DOHH2 (cell line): ENCODE results near the gene NCKIPSD.

Experiments used
- H3F3A ChIP-seq: fragments of 200-600 bp; sonication (generic), shearing (Covaris generic); 2 replicates; pipeline ENCODE4 v1.6.0; 2016; ENCODE audit warnings: antibody characterized with exemption, mild to moderate bottlenecking; ENCODE audit not compliant: control insufficient read depth, insufficient read depth
- H3K27ac ChIP-seq: fragments of 200-600 bp; sonication (generic); 2 replicates; pipeline ENCODE4 v1.5.1; 2014; ENCODE audit warnings: low read depth, mild to moderate bottlenecking, low read length, moderate library complexity
- H3K27me3 ChIP-seq: fragments of 200-600 bp; sonication (generic); 2 replicates; pipeline ENCODE4 v1.6.1; 2014; ENCODE audit warnings: mild to moderate bottlenecking, low read length, mixed read lengths; ENCODE audit not compliant: control insufficient read depth
- H3K36me3 ChIP-seq: fragments of 200-600 bp; sonication (generic); 2 replicates; pipeline ENCODE4 v1.6.1; 2014; ENCODE audit warnings: mild to moderate bottlenecking, low read length, moderate library complexity, mixed read lengths; ENCODE audit not compliant: control insufficient read depth
- H3K4me1 ChIP-seq: fragments of 200-600 bp; sonication (generic); 2 replicates; pipeline ENCODE4 v1.6.1; 2014; ENCODE audit warnings: mild to moderate bottlenecking, low read length, mixed read lengths; ENCODE audit not compliant: control insufficient read depth
- H3K4me2 ChIP-seq: fragments of 200-600 bp; sonication (generic); 2 replicates; pipeline ENCODE4 v1.6.0; 2014; ENCODE audit warnings: mild to moderate bottlenecking, low read length, moderate library complexity
- H3K4me3 ChIP-seq: fragments of 200-600 bp; sonication (generic); 2 replicates; pipeline ENCODE4 v1.5.1; 2014; ENCODE audit warnings: mild to moderate bottlenecking, low read length, mixed read lengths
- H3K79me2 ChIP-seq: fragments of 200-600 bp; sonication (generic); 2 replicates; pipeline ENCODE4 v1.6.1; 2014; ENCODE audit warnings: mild to moderate bottlenecking, low read length, mixed read lengths; ENCODE audit not compliant: control insufficient read depth
- H3K9me2 ChIP-seq: fragments of 200-600 bp; sonication (generic); replicated peaks from 2 replicates; pipeline ENCODE4 v1.6.1; 2014; ENCODE audit warnings: mild to moderate bottlenecking, low read length, mixed read lengths; ENCODE audit not compliant: control insufficient read depth
- H3K9me3 ChIP-seq: fragments of 200-600 bp; sonication (generic); 2 replicates; pipeline ENCODE4 v1.6.1; 2014; ENCODE audit warnings: antibody characterized with exemption, low read length, mixed read lengths; ENCODE audit not compliant: control insufficient read depth, insufficient read depth
- H4K20me1 ChIP-seq: fragments of 200-600 bp; sonication (generic); 2 replicates; pipeline ENCODE4 v1.6.0; 2014; ENCODE audit warnings: low read depth, mild to moderate bottlenecking, antibody characterized with exemption, low read length, moderate library complexity; ENCODE audit not compliant: control insufficient read depth, insufficient read depth
- CTCF ChIP-seq: fragments of 200-600 bp; sonication (generic); IDR thresholded peaks from one replicate; pipeline ENCODE4 v1.5.1; 2014; ENCODE audit warnings: antibody characterized with exemption, mild to moderate bottlenecking, low read depth, low read length; ENCODE audit not compliant: poor library complexity, severe bottlenecking
- EZH2phosphoT487 ChIP-seq: fragments of 200-600 bp; sonication (generic); IDR thresholded peaks from 2 replicates; pipeline ENCODE4 v1.6.1; 2017; ENCODE audit warnings: borderline replicate concordance, mild to moderate bottlenecking, antibody characterized with exemption, low read length, moderate library complexity, mixed read lengths

Gene NCKIPSD

GRCh38 chr3:48682786-48683185, 2.9 kb downstream of the NCKIPSD start:
- TF ChIP-seq EZH2phosphoT487 = no peak
- no peak for TF ChIP-seq CTCF
- Histone ChIP-seq H3K27ac (no peak overlapping the region), H3K9me2 (no peaks in the 10 kb centered on the region), H4K20me1 (no peaks in the 10 kb centered on the region), H3K79me2 (peaks cover 23% of the 10 kb centered on the region), H3K27me3 (no peaks in the 10 kb centered on the region), H3K9me3 (no peaks in the 10 kb centered on the region), H3K36me3 (peaks cover 63% of the 10 kb centered on the region), H3K4me1 (peaks cover 52% of the 10 kb centered on the region), H3K4me3 (no peak overlapping the region), H3K4me2 (no peak overlapping the region), H3F3A (peaks cover 9% of the 10 kb centered on the region)

GRCh38 chr3:48681974-48682610, 3.6 kb downstream of the NCKIPSD start:
- no peaks in the 10 kb centered on the region for H3K9me3 ChIP-seq
- peaks cover 5% of the 10 kb centered on the region for H3F3A ChIP-seq
- no peaks in the 10 kb centered on the region for H3K27me3 ChIP-seq
- H4K20me1 ChIP-seq = no peaks in the 10 kb centered on the region
- H3K36me3 ChIP-seq = peaks cover 60% of the 10 kb centered on the region
- peaks cover 45% of the 10 kb centered on the region for H3K4me1 ChIP-seq
- H3K27ac ChIP-seq = no peak overlapping the region
- TF ChIP-seq EZH2phosphoT487 = no peak
- TF ChIP-seq CTCF = no peak
- peaks cover 23% of the 10 kb centered on the region for H3K79me2 ChIP-seq
- no peak overlapping the region for H3K4me2 ChIP-seq
- no peak overlapping the region for H3K4me3 ChIP-seq
- no peaks in the 10 kb centered on the region for H3K9me2 ChIP-seq

GRCh38 chr3:48681541-48681880, 4.2 kb downstream of the NCKIPSD start:
- TF ChIP-seq CTCF = no peak
- no peak for TF ChIP-seq EZH2phosphoT487
- Histone ChIP-seq H3K36me3 (peaks cover 60% of the 10 kb centered on the region), H3K9me2 (no peaks in the 10 kb centered on the region), H3K79me2 (peaks cover 23% of the 10 kb centered on the region), H4K20me1 (no peaks in the 10 kb centered on the region), H3K4me2 (no peak overlapping the region), H3F3A (peaks cover 2% of the 10 kb centered on the region), H3K9me3 (no peaks in the 10 kb centered on the region), H3K27ac (no peak overlapping the region), H3K4me1 (peaks cover 39% of the 10 kb centered on the region), H3K4me3 (no peak overlapping the region), H3K27me3 (no peaks in the 10 kb centered on the region)
